Endodermal cell (in vitro differentiated cells): ENCODE data around the gene ACTN3. TPM values are rescaled to one million over a fixed set of nuclear protein-coding genes. Genes with fewer than 3 reads are reported as not detected.

ENCODE experiments used
- DNase-seq: peaks from one replicate; pipeline ENCODE4 v3.0.0-alpha.2; 2017
- H3K27ac ChIP-seq: 2 replicates; pipeline ENCODE4 v1.5.1; 2013; ENCODE audit warnings: mild to moderate bottlenecking, low read depth, low read length, moderate library complexity
- H3K27me3 ChIP-seq: 2 replicates; pipeline ENCODE4 v1.6.1; 2013; ENCODE audit warnings: mild to moderate bottlenecking, low read length, moderate library complexity; ENCODE audit not compliant: insufficient read depth, control insufficient read depth, poor library complexity, severe bottlenecking
- H3K36me3 ChIP-seq: 2 replicates; pipeline ENCODE4 v1.7.0; 2013; ENCODE audit warnings: mild to moderate bottlenecking, low read length, moderate library complexity; ENCODE audit not compliant: control insufficient read depth, insufficient read depth
- H3K4me1 ChIP-seq: one replicate; pipeline ENCODE4 v1.7.0; 2013; ENCODE audit warnings: low read length; ENCODE audit not compliant: control insufficient read depth, insufficient read depth
- H3K4me3 ChIP-seq: 2 replicates; pipeline ENCODE4 v1.5.1; 2013; ENCODE audit warnings: mild to moderate bottlenecking, low read length, moderate library complexity
- H3K9ac ChIP-seq: 2 replicates; pipeline ENCODE4 v1.6.1; 2013; ENCODE audit warnings: mild to moderate bottlenecking, low read length, moderate library complexity; ENCODE audit not compliant: poor library complexity, severe bottlenecking; ENCODE audit errors: extremely low read depth
- H3K9me3 ChIP-seq: 2 replicates; pipeline ENCODE4 v1.6.1; 2013; ENCODE audit warnings: mild to moderate bottlenecking, low read length, moderate library complexity; ENCODE audit not compliant: control insufficient read depth
- H3K27ac Mint-ChIP-seq: 2 replicates; pipeline ENCODE4 v1.8.0; 2020; ENCODE audit warnings: mixed read lengths
- H3K27me3 Mint-ChIP-seq: 2 replicates; pipeline ENCODE4 v1.8.0; 2021; ENCODE audit warnings: mild to moderate bottlenecking, mixed read lengths; ENCODE audit not compliant: insufficient read depth
- H3K36me3 Mint-ChIP-seq: 2 replicates; pipeline ENCODE4 v1.8.0; 2020; ENCODE audit warnings: low read depth, mixed read lengths
- H3K4me1 Mint-ChIP-seq: 2 replicates; pipeline ENCODE4 v1.8.0; 2020; ENCODE audit warnings: mixed read lengths
- H3K4me3 Mint-ChIP-seq: 2 replicates; pipeline ENCODE4 v1.8.0; 2020; ENCODE audit warnings: mild to moderate bottlenecking, moderate library complexity, mixed read lengths
- H3K9me3 Mint-ChIP-seq: 2 replicates; pipeline ENCODE4 v1.8.0; 2020; ENCODE audit warnings: mild to moderate bottlenecking, mixed read lengths
- CTCF ChIP-seq: fragments of 200-600 bp; sonication (generic); conservative IDR thresholded peaks from 2 replicates; pipeline ENCODE4 v1.5.0; 2021; ENCODE audit warnings: antibody characterized with exemption, mild to moderate bottlenecking
- WGBS, 2 experiments: methylation state at CpG; one replicate each; pipeline versions ENCODE4 v1.1.5 to v1.1.7; 2013; ENCODE audit warnings: missing lambda C conversion rate in 2 of 2, mixed read lengths in 1 of 2; ENCODE audit not compliant: insufficient coverage in 1 of 2, insufficient read length in 1 of 2; 5-methylcytosine and 5-hydroxymethylcytosine counted together
- total RNA-seq, 2 donors: library from RNA; stranded (reverse); fragmentation: NEBNext Ultra II Directional in 1 of 2; extraction: Animal tissue kit (Norgen Biotek cat#: 25700) in 1 of 2; gene quantifications; 2 replicates in 1 of 2; 3 replicates in 1 of 2; pipeline ENCODE4 v1.2.1, GENCODE V29; 2021

The ACTN3 gene
- total RNA-seq, 2 donors from 2014 or later, result 1.7 to 5.3 TPM

GRCh38 chr11:66564538-66564937, 17.8 kb downstream of the ACTN3 start:
- Histone ChIP-seq H3K36me3 (no peaks in the 10 kb centered on the region), H3K4me1 (no peaks in the 10 kb centered on the region), H3K27ac (no peak overlapping the region), H3K27me3 (no peaks in the 10 kb centered on the region), H3K4me3 (no peak overlapping the region), H3K9me3 (peaks cover 7% of the 10 kb centered on the region), H3K9ac (no peak overlapping the region)
- TF ChIP-seq CTCF, result no peak
- H3K27me3 Mint-ChIP-seq, result peaks cover 6% of the 10 kb centered on the region
- H3K4me3 Mint-ChIP-seq, result no peak overlapping the region
- no peak for DNase-seq
- H3K27ac Mint-ChIP-seq, result no peak overlapping the region
- H3K36me3 Mint-ChIP-seq, result no peaks in the 10 kb centered on the region
- H3K4me1 Mint-ChIP-seq, result no peaks in the 10 kb centered on the region
- WGBS, 2 experiments, result 88 to 95% methylated on average over 11 to 14 of the region's 14 CpGs
- H3K9me3 Mint-ChIP-seq, result peaks cover 3% of the 10 kb centered on the region

GRCh38 chr11:66564984-66565383, 18.3 kb downstream of the ACTN3 start:
- Mint-ChIP-seq H3K4me1 (peaks cover 3% of the 10 kb centered on the region), H3K36me3 (no peaks in the 10 kb centered on the region), H3K4me3 (no peak overlapping the region), H3K27me3 (peaks cover 6% of the 10 kb centered on the region), H3K27ac (no peak overlapping the region), H3K9me3 (peaks cover 3% of the 10 kb centered on the region)
- H3K36me3 ChIP-seq, result no peaks in the 10 kb centered on the region
- no peaks in the 10 kb centered on the region for H3K27me3 ChIP-seq
- H3K9me3 ChIP-seq, result peaks cover 7% of the 10 kb centered on the region
- no peak overlapping the region for H3K27ac ChIP-seq
- DNase-seq, result no peak
- H3K4me1 ChIP-seq, result no peaks in the 10 kb centered on the region
- no peak overlapping the region for H3K9ac ChIP-seq
- TF ChIP-seq CTCF, result no peak
- no peak overlapping the region for H3K4me3 ChIP-seq
- WGBS, 2 experiments, result 96 to 100% methylated on average over 2 to 5 of the region's 5 CpGs

- peaks cover 9% of the 10 kb centered on the region for H3K9me3 Mint-ChIP-seq
- peaks cover 6% of the 10 kb centered on the region for H3K4me1 ChIP-seq
- no peaks in the 10 kb centered on the region for H3K27me3 ChIP-seq
- no peaks in the 10 kb centered on the region for H3K36me3 Mint-ChIP-seq
- no peak overlapping the region for H3K27ac ChIP-seq
- H3K9me3 ChIP-seq, result peaks cover 7% of the 10 kb centered on the region
- H3K9ac ChIP-seq, result no peak overlapping the region
- H3K27ac Mint-ChIP-seq, result no peak overlapping the region
- H3K4me3 Mint-ChIP-seq, result no peak overlapping the region
- DNase-seq, result no peak
- H3K36me3 ChIP-seq, result no peaks in the 10 kb centered on the region
- H3K27me3 Mint-ChIP-seq, result peaks cover 4% of the 10 kb centered on the region
- 94 to 95% methylated on average over 5 to 8 of the region's 8 CpGs for WGBS, 2 experiments
- no peak for TF ChIP-seq CTCF
- peaks cover 13% of the 10 kb centered on the region for H3K4me1 Mint-ChIP-seq
- no peak overlapping the region for H3K4me3 ChIP-seq
These were observed 19.5 kb downstream of the ACTN3 start for GRCh38 chr11:66566221-66566620.
